ENCODE data around the gene SLC26A8.
"Not testable (repeated sequence)": the region's sequence is repeated elsewhere in the genome, so short reads cannot be mapped to it uniquely, and the experiment has no call there.

The SLC26A8 gene

DNA sequence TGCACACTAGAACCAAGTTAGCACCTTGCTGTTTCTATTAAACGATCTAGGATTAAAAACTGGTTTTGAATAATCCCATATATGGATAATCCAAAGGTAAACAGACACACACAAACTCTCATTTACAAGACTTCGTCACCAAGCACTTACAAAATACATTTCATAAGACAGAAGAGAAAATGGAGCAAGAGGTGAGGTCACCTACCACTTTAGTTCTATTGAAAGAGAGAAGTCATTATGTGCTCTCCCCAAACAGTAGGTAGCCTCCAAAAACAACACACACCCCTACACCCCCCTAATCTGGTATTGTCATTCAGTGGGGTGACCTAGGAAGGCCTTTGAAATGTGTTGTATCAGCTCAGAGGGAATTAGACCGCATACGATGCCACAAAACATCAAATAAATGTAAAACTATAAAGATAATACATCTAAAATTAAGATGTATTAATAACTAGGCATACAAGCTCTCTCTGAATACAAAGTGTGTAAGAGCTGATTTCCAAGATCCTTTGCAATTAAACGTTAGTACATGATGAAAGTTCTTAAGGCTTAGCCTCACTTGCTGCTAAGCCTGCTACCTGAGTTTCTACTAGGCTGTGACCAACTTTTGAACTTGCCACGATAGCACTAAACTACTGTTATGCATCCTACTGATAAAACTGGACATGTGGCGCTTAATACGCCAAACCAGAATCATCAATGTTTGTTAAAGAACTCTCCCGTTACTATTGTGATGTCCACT, 105.2 kb downstream of the SLC26A8 start:
- Histone ChIP-seq H3K36me3 (ENCODE audit: control insufficient read depth in 2 of 2, insufficient read depth in 2 of 2, low read length in 2 of 2) (peaks cover 0 to 2% of the 10 kb centered on the region in 2 donors), H3K27me3 (ENCODE audit: control insufficient read depth in 1 of 2, insufficient read depth in 2 of 2, low read length in 2 of 2) (no peaks in the 10 kb centered on the region), H3K4me1 (ENCODE audit: control insufficient read depth, insufficient read depth, low read length) (peaks cover 16% of the 10 kb centered on the region), H3K9ac (ENCODE audit: low read length in 2 of 2) (peak overlapping the region; percentile 41 to 72), H3K27ac (ENCODE audit: low read length) (no peak overlapping the region), H3K4me3 (ENCODE audit: low read length in 2 of 2) (peak overlapping the region; percentile 86 to 87), H3K9me3 (ENCODE audit: control insufficient read depth in 2 of 2, low read length in 2 of 2) (no peaks in the 10 kb centered on the region)

- not testable (repeated sequence) for H3K36me3 ChIP-seq (ENCODE audit: control insufficient read depth in 2 of 2, insufficient read depth in 2 of 2, low read length in 2 of 2); H3K4me3 ChIP-seq (ENCODE audit: low read length in 2 of 2); H3K27me3 ChIP-seq (ENCODE audit: control insufficient read depth in 1 of 2, insufficient read depth in 2 of 2, low read length in 2 of 2); H3K27ac ChIP-seq (ENCODE audit: low read length); H3K9me3 ChIP-seq (ENCODE audit: control insufficient read depth in 2 of 2, low read length in 2 of 2); H3K9ac ChIP-seq (ENCODE audit: low read length in 2 of 2)
- peaks cover 12% of the 10 kb centered on the region for H3K4me1 ChIP-seq (ENCODE audit: control insufficient read depth, insufficient read depth, low read length)
These were observed 107.5 kb downstream of the SLC26A8 start for GRCh38 chr6:35916893-35917292.

DNA sequence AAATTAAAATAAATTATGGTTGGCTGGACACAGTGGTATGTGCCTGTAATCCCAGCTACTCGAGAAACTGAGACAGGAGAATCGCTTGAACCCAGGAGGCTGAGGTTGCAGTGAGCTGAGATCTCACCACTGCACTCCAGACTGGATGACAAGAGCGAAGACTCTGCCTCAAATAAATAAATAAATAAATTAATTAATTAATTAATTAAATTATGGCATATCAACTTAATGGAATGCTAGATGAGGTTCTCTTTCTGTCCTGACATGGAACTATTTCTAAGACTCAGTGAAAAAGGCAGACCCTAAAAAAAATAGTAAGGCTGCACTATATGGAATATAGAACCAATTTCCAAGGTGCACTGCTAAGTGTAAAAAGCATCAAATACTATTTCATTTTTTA, 108.4 kb downstream of the SLC26A8 start:
- H3K27ac ChIP-seq (ENCODE audit: low read length) = no peak overlapping the region
- no peak overlapping the region for H3K4me3 ChIP-seq (ENCODE audit: low read length in 2 of 2)
- peaks cover 0 to 2% of the 10 kb centered on the region in 2 donors for H3K36me3 ChIP-seq (ENCODE audit: control insufficient read depth in 2 of 2, insufficient read depth in 2 of 2, low read length in 2 of 2)
- no peak overlapping the region for H3K9ac ChIP-seq (ENCODE audit: low read length in 2 of 2)
- H3K27me3 ChIP-seq (ENCODE audit: control insufficient read depth in 1 of 2, insufficient read depth in 2 of 2, low read length in 2 of 2) = no peaks in the 10 kb centered on the region
- H3K4me1 ChIP-seq (ENCODE audit: control insufficient read depth, insufficient read depth, low read length) = peaks cover 11% of the 10 kb centered on the region
- no peaks in the 10 kb centered on the region for H3K9me3 ChIP-seq (ENCODE audit: control insufficient read depth in 2 of 2, low read length in 2 of 2)

DNA sequence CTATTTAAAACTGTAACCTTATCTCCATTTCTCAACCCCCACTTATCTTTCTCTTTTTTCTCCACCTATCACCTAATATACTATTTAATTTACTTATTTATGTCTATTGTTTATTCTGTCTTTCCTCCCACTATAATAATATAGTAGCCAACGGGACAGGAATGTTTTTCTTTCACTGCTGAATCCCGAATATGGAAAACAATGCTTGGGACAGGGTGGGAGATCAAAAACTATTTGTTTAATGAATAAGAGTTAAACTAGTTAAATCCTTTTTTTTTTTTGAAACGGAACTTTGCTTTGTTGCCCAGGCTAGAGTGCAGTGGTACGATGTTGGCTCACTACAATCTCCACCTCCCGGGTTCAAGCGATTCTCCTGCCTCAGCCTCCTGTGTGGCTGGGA, 109.9 kb downstream of the SLC26A8 start:
- H3K36me3 ChIP-seq (ENCODE audit: control insufficient read depth in 2 of 2, insufficient read depth in 2 of 2, low read length in 2 of 2) = peaks cover 0 to 2% of the 10 kb centered on the region in 2 donors

GRCh38 chr6:35911871-35912653, 112.4 kb downstream of the SLC26A8 start:
- H3K4me1 ChIP-seq (ENCODE audit: control insufficient read depth, insufficient read depth, low read length) = no peaks in the 10 kb centered on the region
- H3K36me3 ChIP-seq (ENCODE audit: control insufficient read depth in 2 of 2, insufficient read depth in 2 of 2, low read length in 2 of 2) = peaks cover 0 to under 1% of the 10 kb centered on the region in 2 donors
- no peak overlapping the region for H3K9ac ChIP-seq (ENCODE audit: low read length in 2 of 2)
- H3K4me3 ChIP-seq (ENCODE audit: low read length in 2 of 2) = no peak overlapping the region
- H3K27me3 ChIP-seq (ENCODE audit: control insufficient read depth in 1 of 2, insufficient read depth in 2 of 2, low read length in 2 of 2) = no peaks in the 10 kb centered on the region
- no peak overlapping the region for H3K27ac ChIP-seq (ENCODE audit: low read length)
- H3K9me3 ChIP-seq (ENCODE audit: control insufficient read depth in 2 of 2, low read length in 2 of 2) = no peaks in the 10 kb centered on the region

More for the DNA sequence above, 109.9 kb downstream of the SLC26A8 start:
- Histone ChIP-seq H3K4me3 (ENCODE audit: low read length in 2 of 2) (no peak overlapping the region), H3K27me3 (ENCODE audit: control insufficient read depth in 1 of 2, insufficient read depth in 2 of 2, low read length in 2 of 2) (no peaks in the 10 kb centered on the region), H3K4me1 (ENCODE audit: control insufficient read depth, insufficient read depth, low read length) (peaks cover 3% of the 10 kb centered on the region), H3K27ac (ENCODE audit: low read length) (no peak overlapping the region), H3K9me3 (ENCODE audit: control insufficient read depth in 2 of 2, low read length in 2 of 2) (no peaks in the 10 kb centered on the region), H3K9ac (ENCODE audit: low read length in 2 of 2) (no peak overlapping the region)

GRCh38 chr6:35909571-35909970, 114.9 kb downstream of the SLC26A8 start:
- not testable (repeated sequence) for H3K9me3 ChIP-seq (ENCODE audit: control insufficient read depth in 2 of 2, low read length in 2 of 2); H3K27me3 ChIP-seq (ENCODE audit: control insufficient read depth in 1 of 2, insufficient read depth in 2 of 2, low read length in 2 of 2); H3K27ac ChIP-seq (ENCODE audit: low read length); H3K36me3 ChIP-seq (ENCODE audit: control insufficient read depth in 2 of 2, insufficient read depth in 2 of 2, low read length in 2 of 2); H3K9ac ChIP-seq (ENCODE audit: low read length in 2 of 2); H3K4me1 ChIP-seq (ENCODE audit: control insufficient read depth, insufficient read depth, low read length); H3K4me3 ChIP-seq (ENCODE audit: low read length in 2 of 2)

DNA sequence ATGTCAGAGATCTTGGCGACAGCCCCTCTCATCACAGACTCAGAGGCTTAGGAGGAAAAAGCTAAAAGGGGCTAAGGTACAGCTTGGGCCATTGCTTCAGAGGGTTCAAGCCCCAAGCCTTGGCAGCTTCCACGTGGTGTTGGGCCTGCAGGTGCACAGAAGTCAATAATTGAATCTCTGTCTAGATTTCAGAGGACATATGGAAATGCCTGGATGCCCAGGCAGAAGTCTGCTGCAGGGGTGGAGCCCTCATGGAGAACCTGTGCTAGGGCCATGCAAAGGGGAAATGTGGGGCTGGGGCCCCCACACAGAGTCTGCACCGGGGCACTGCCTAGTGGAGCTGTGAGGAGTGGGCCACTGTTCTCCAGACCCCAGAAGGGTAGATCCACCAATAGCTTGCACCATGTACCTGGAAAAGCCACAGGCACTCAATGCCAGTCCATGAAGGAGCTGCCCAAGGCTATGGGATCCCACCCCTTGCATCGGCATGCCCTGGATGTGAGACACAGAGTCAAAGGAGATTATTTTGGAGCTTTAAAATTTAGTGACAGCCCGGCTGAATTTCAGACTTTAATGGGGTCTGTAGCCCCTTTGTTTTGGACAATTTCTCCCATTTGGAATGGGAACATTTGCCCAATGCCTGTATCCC, 115.6 kb downstream of the SLC26A8 start:
- not testable (repeated sequence) for H3K36me3 ChIP-seq (ENCODE audit: control insufficient read depth in 2 of 2, insufficient read depth in 2 of 2, low read length in 2 of 2); H3K27ac ChIP-seq (ENCODE audit: low read length); H3K9ac ChIP-seq (ENCODE audit: low read length in 2 of 2); H3K9me3 ChIP-seq (ENCODE audit: control insufficient read depth in 2 of 2, low read length in 2 of 2); H3K4me1 ChIP-seq (ENCODE audit: control insufficient read depth, insufficient read depth, low read length); H3K27me3 ChIP-seq (ENCODE audit: control insufficient read depth in 1 of 2, insufficient read depth in 2 of 2, low read length in 2 of 2); H3K4me3 ChIP-seq (ENCODE audit: low read length in 2 of 2)

GRCh38 chr6:35907750-35908149, 116.7 kb downstream of the SLC26A8 start:
- no peak overlapping the region for H3K9ac ChIP-seq (ENCODE audit: low read length in 2 of 2)
- no peak overlapping the region for H3K27ac ChIP-seq (ENCODE audit: low read length)
- no peaks in the 10 kb centered on the region for H3K4me1 ChIP-seq (ENCODE audit: control insufficient read depth, insufficient read depth, low read length)
- no peaks in the 10 kb centered on the region for H3K9me3 ChIP-seq (ENCODE audit: control insufficient read depth in 2 of 2, low read length in 2 of 2)
- H3K27me3 ChIP-seq (ENCODE audit: control insufficient read depth in 1 of 2, insufficient read depth in 2 of 2, low read length in 2 of 2) = no peaks in the 10 kb centered on the region
- no peak overlapping the region for H3K4me3 ChIP-seq (ENCODE audit: low read length in 2 of 2)
- no peaks in the 10 kb centered on the region for H3K36me3 ChIP-seq (ENCODE audit: control insufficient read depth in 2 of 2, insufficient read depth in 2 of 2, low read length in 2 of 2)

DNA sequence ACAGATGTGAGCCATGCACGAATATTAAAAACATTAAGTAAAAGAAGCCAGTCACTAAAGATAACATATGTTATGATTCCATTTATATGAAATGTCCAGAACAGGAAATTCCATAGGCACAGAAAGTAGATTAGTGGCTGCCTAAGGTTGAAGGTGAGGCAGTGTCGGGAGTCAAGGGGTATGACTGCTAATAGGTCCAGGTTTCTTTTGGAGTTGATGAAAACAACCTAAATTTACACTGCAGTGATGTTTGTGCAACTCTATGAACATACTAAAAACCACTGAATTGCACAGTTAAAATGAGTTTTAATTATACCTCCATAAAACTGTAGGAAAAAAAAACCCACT, 118.0 kb downstream of the SLC26A8 start:
- H3K27me3 ChIP-seq (ENCODE audit: control insufficient read depth in 1 of 2, insufficient read depth in 2 of 2, low read length in 2 of 2) = no peaks in the 10 kb centered on the region
- no peak overlapping the region for H3K27ac ChIP-seq (ENCODE audit: low read length)
- H3K4me1 ChIP-seq (ENCODE audit: control insufficient read depth, insufficient read depth, low read length) = no peaks in the 10 kb centered on the region
- H3K9ac ChIP-seq (ENCODE audit: low read length in 2 of 2) = no peak overlapping the region
- H3K36me3 ChIP-seq (ENCODE audit: control insufficient read depth in 2 of 2, insufficient read depth in 2 of 2, low read length in 2 of 2) = no peaks in the 10 kb centered on the region
- no peak overlapping the region for H3K4me3 ChIP-seq (ENCODE audit: low read length in 2 of 2)
- H3K9me3 ChIP-seq (ENCODE audit: control insufficient read depth in 2 of 2, low read length in 2 of 2) = no peaks in the 10 kb centered on the region

DNA sequence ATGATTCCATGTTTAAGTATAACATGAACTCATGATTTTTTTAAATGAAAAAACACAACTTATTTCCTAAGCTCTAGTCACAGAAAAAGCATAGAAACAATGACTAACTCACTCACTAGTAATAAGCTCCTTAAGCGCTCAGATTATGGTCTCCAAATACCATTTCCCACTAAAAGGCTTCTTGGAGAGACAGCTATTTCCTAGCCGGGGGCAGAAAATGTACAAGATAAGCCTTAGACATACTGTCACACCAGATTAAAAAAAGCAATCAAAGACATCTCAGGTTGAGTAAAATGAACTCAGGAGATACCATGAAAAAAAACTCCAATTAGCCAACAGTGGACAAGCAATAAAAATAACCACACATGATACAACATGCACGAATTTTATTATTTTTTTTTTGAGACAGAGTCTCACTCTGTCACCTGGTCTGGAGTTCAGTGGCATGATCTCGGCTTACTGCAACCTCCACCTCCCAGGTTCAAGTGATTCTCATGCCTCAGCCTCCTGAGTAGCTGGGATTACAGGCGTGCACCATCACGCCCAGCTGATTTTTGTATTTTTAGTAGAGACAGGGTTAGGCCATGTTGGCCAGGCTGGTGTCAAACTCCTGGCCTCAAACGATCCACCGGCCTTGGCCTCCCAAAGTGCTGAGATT, 118.5 kb downstream of the SLC26A8 start:
- no peaks in the 10 kb centered on the region for H3K27me3 ChIP-seq (ENCODE audit: control insufficient read depth in 1 of 2, insufficient read depth in 2 of 2, low read length in 2 of 2)
- no peak overlapping the region for H3K27ac ChIP-seq (ENCODE audit: low read length)
- H3K4me1 ChIP-seq (ENCODE audit: control insufficient read depth, insufficient read depth, low read length) = no peaks in the 10 kb centered on the region
- H3K9me3 ChIP-seq (ENCODE audit: control insufficient read depth in 2 of 2, low read length in 2 of 2) = no peaks in the 10 kb centered on the region
- H3K9ac ChIP-seq (ENCODE audit: low read length in 2 of 2) = no peak overlapping the region
- no peak overlapping the region for H3K4me3 ChIP-seq (ENCODE audit: low read length in 2 of 2)
- no peaks in the 10 kb centered on the region for H3K36me3 ChIP-seq (ENCODE audit: control insufficient read depth in 2 of 2, insufficient read depth in 2 of 2, low read length in 2 of 2)

All from stomach smooth muscle (tissue), 2 donors.